GM19035 (cell line): Measurements from ENCODE around the gene GPATCH1.
A peak's percentile ranks its signal among the peaks of the same experiment; 100 is the strongest.

Experiments used
- ATAC-seq: cut with Tn5 transposase; IDR thresholded peaks from one replicate; pipeline ENCODE4 v1.9.1; 2021; ENCODE audit not compliant: unreplicated experiment

Gene GPATCH1

DNA sequence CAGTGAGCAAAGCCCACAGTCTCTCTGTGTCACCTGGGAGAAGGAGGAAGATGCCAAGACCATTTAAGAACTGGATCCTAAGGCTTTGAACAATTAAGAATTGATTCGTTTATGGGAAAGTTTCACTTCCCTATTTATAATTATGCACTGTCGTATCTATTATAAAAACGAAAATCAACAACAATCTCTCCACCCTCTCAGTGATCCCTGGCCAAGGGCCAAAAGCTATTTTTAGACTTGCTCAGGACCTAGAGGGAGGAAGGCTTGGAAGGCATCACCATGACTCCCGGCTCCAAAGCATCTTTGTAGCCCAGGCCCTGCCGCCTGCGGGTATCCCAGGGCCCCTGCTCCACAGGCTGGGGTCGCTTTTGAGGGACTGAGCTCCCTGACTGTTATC lies 17.6 kb upstream of the GPATCH1 start:
- ATAC-seq = no peak

GRCh38 chr19:33063753-33064457 lies 17.1 kb upstream of the GPATCH1 start:
- peak; percentile 26 for ATAC-seq

DNA sequence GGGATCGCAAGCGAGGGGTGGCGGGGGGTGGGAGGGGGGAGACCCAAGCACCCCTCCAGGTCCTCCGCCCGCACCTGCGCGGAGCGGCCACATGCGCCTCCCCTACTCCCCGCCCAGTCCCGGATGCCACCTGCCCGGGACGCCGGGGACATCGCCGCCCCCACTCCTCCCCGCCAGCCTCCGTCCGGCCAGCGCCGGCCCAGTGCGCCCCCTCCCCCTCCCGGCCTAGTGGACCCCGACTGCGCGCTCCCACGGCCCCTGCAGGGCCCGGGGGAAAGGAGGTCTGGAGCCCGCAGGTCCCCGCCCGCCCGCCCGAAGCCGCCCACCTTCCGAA lies 16.6 kb upstream of the GPATCH1 start:
- peak; percentile 47 for ATAC-seq

GRCh38 chr19:33064792-33065550 lies 16.0 kb upstream of the GPATCH1 start, which contains the start of gene RHPN2:
RHPN2 (minus strand) TSS chr19:33064888; CDS start chr19:33064852, 36 bp downstream.
- peak; percentile 57 for ATAC-seq

GRCh38 chr19:33066543-33066942 lies 14.4 kb upstream of the GPATCH1 start:
- ATAC-seq = no peak

DNA sequence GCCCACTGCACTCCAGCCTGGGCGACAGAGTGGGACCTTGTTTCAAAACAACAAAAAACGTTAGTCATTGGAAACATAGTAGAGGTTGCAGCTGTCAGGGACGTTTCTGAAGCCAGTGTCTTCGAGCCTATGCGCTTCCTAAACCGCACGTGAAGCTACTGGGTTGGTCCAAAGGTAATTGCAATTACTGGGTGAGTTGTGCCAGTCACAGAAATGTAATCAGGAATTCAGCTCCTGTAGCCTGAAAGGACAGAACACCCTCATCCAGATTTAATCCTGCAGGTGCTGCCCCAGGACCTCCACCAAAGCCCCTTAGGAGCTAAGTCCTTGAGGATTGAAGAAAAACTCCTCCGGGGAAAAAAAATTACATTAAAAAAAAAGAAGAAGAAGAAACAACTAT lies 13.9 kb upstream of the GPATCH1 start:
- ATAC-seq = no peak

GRCh38 chr19:33071887-33072286 lies 9.1 kb upstream of the GPATCH1 start:
- no peak for ATAC-seq

DNA sequence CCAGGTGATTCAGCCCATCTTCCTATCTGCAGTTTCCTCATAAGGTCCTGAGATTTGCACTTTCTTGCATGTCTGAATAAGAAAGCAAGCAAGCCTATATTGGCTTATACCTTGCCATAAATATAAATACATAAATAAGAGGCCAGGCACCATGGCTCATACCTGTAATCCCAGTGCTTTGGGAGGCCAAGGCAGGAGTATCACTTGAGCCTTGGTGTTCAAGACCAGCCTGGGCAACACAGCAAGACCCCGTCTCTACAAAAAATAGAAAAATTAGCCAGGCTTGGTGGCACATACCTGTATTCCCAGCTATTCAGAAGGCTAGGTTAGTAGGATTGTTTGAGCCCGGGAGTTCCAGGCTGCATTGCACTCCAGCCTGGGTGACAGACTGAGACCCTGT lies 5.5 kb upstream of the GPATCH1 start:
- ATAC-seq = no peak

DNA sequence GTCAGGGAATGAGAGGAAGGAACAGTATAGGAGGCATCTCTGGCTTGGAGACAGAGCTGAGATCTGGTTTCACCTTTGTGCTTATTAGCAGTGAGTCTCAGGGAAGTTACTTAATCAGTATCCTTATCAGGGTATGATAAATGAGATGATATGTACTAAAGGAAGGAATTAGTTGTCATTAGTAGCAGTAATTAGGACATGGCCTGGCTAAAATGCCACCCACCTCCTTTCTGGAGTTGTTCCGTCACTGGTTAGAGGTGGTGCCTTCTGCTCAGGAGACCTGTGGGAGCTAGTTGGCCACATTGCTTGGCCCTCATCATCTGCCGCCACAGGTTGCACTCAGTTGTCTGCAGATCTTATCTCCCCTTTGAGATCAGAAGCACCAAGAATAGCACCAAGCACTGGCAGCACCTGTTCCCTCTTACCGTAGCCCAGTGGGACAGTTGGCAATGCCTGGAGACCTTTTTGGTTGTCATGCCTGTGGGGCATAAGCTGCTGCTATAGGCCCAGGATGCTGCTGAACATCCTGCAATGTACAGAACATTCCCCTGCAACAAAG lies 4.7 kb downstream of the GPATCH1 start:
- no peak for ATAC-seq

- ATAC-seq = no peak
Observed at GRCh38 chr19:33086955-33087354, 6.0 kb downstream of the GPATCH1 start.

DNA sequence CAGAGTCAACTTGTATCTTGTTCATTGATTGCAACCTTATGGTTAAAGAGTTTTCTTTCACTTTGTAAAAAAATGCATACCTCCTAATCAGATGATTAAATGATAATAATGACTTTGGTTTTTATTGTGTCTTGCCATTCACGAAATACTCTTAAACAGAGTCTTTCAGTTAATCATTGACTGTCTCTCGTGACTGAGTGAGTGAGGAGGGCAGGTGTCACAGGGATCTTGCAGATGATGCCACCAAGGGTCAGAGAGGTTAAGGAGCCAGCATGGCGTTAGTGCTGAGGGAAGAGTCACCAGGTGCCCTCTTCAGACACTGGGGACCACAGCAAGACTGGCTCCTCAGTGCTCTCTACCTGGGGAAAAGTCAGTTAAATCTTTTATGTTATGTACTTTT lies 8.0 kb downstream of the GPATCH1 start:
- no peak for ATAC-seq

DNA sequence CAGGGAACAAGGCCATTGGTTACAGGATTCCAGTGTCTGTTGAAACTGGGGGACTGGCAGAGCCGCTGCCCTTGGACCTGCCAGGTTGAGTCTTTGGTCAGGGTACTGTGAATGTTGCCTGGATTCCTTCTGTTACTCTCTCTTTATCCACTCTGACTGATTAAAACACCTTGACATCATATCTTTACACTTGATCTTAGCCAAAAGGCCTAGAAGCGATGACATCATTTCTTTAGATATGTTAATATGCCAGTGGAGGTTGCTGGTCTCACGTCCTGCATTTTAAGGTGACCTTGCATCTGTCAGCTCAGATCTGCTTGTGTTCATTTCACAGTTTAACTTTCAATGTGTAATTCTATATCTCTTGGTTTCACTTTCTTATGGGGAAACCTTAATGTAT lies 9.2 kb downstream of the GPATCH1 start:
- ATAC-seq = no peak

GRCh38 chr19:33093420-33094210 lies 12.6 kb downstream of the GPATCH1 start:
- ATAC-seq = no peak

DNA sequence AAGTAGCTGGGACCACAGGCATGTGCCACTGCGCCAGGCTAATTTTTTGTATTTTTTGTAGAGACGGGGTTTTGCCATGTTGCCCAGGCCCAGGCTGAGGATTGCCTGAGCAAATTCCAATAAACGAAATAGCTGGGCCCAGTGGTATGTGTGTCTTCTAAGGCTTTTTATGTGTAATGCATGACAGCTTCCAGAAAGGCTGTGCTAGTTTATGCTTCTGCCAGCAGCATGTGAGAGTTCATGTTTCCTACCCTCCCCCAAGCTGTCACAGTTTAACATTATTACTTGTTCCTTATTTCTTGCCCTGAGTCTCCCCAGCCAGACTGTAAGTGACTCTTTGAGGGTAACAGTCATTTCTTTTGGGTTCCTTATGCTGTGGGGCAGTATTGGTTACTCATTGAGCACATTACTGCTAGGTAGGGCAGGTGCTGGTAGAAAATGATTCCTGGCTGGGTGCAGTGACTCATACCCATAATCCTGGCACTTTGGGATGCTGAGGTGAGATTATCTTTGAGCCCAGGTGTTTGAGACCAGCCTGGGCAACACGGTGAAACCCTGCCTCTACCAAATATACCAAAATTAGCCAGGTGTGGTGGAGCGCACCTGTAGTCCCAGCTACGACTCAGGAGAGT lies 13.6 kb downstream of the GPATCH1 start:
- ATAC-seq = no peak

- no peak for ATAC-seq
Observed at GRCh38 chr19:33096005-33096404, 15.0 kb downstream of the GPATCH1 start.

GRCh38 chr19:33098055-33098534 lies 17.1 kb downstream of the GPATCH1 start:
- no peak for ATAC-seq

DNA sequence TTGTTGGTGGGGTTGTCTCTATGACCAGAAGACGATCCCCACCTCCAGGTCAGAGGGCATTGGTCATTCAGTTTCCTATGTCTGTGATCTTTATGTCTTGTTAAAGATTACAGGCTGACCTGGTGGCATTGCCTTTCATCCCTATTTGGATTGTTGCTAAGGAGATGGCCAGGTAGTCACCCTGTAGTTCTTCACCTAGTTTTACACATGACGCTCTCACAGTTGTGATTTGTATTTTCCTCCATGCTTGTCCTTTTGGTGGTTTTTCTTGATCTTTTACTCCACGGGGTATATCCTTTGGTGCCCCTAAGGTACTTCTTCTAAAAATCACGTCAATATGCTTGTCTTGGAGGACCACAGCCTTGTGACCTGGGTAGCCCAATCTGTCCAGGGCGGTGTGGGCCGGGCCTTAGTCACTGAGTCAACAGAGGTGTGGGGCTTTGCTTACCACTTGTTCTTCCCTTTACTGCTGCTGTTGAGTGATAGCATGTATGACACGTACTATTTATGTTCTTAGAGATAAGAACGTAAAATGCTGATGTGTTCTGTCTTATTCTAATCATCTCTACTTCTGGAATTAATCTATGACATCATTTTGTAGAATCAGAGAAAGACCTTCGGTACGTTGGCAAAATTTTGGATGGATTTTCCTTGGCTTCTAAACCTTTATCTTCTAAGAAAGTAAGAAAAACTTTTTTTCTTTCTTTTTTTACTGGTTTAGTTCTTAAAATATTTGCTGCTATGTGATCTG lies 20.1 kb downstream of the GPATCH1 start:
- no peak for ATAC-seq

GRCh38 chr19:33102893-33103292 lies 21.9 kb downstream of the GPATCH1 start:
- no peak for ATAC-seq

GRCh38 chr19:33108161-33108560 lies 27.2 kb downstream of the GPATCH1 start:
- ATAC-seq = no peak
